Tibial nerve (tissue), 4 donors: ENCODE data around the gene MANSC1. TPM values are rescaled to one million over a fixed set of nuclear protein-coding genes. Genes with fewer than 3 reads are reported as not detected.

Experiments used
- DNase-seq, 2 donors: peaks; one replicate each; pipeline ENCODE4 v3.0.0-alpha.2; 2019; ENCODE audit warnings: low spot score in 2 of 2
- H3K27ac ChIP-seq, 4 donors: fragments of 200-600 bp; sonication (generic) in 3 of 4; one replicate each; pipeline ENCODE4 v1.5.1; 2017 to 2019; ENCODE audit warnings: mild to moderate bottlenecking in 1 of 4
- H3K27me3 ChIP-seq, 2 donors: fragments of 200-600 bp; sonication (generic) in 1 of 2; one replicate each; pipeline versions ENCODE4 v1.5.1 to v1.6.0; 2017 to 2019
- H3K36me3 ChIP-seq, 3 donors: fragments of 200-600 bp; sonication (generic); one replicate each; pipeline ENCODE4 v1.5.1; 2018 to 2019
- H3K4me1 ChIP-seq, 4 donors: fragments of 200-600 bp; sonication (generic) in 3 of 4; one replicate each; pipeline ENCODE4 v1.5.1; 2017 to 2019
- H3K4me3 ChIP-seq, 4 donors: fragments of 200-600 bp; sonication (generic) in 3 of 4; one replicate each; pipeline ENCODE4 v1.5.1; 2017 to 2019; ENCODE audit warnings: mild to moderate bottlenecking in 1 of 4, moderate library complexity in 1 of 4
- H3K9me3 ChIP-seq, 4 donors: fragments of 200-600 bp; sonication (generic) in 3 of 4; one replicate each; pipeline ENCODE4 v1.5.1; 2017 to 2019
- EP300 ChIP-seq, 2 donors: sonication (generic); formaldehyde crosslinking; IDR thresholded peaks; one replicate each; pipeline ENCODE4 v1.6.1; 2017; ENCODE audit warnings: antibody characterized with exemption in 2 of 2, mild to moderate bottlenecking in 1 of 2
- POLR2A ChIP-seq, 2 donors: fragments of 450-650 bp; IDR thresholded peaks; one replicate each; pipeline ENCODE4 v1.6.1; 2017; ENCODE audit warnings: antibody characterized with exemption in 2 of 2, mild to moderate bottlenecking in 2 of 2, moderate library complexity in 2 of 2
- WGBS, 2 donors: methylation state at CpG; one replicate each; pipeline ENCODE4 v1.1.5; 2018; 5-methylcytosine and 5-hydroxymethylcytosine counted together
- total RNA-seq, 4 donors: library from RNA; depleted of rRNA; stranded (reverse); fragments of >200 nt; gene quantifications; one replicate each; pipeline ENCODE4 v1.1.0, GENCODE V29; 2016
- TF ChIP-seq, protein P1 (sequence below), 5 experiments: fragments of 200-600 bp in 3 of 5; fragments of 450-650 bp in 2 of 5; sonication (generic) in 3 of 5; IDR thresholded peaks; one replicate each; pipeline ENCODE4 v1.5.1; 2016 to 2019; ENCODE audit warnings: antibody characterized with exemption in 5 of 5, mild to moderate bottlenecking in 3 of 5, moderate library complexity in 2 of 5

The MANSC1 gene
- total RNA-seq, 4 donors from 2014 or later: 7.9 to 11.6 (median 9.6) TPM

DNA sequence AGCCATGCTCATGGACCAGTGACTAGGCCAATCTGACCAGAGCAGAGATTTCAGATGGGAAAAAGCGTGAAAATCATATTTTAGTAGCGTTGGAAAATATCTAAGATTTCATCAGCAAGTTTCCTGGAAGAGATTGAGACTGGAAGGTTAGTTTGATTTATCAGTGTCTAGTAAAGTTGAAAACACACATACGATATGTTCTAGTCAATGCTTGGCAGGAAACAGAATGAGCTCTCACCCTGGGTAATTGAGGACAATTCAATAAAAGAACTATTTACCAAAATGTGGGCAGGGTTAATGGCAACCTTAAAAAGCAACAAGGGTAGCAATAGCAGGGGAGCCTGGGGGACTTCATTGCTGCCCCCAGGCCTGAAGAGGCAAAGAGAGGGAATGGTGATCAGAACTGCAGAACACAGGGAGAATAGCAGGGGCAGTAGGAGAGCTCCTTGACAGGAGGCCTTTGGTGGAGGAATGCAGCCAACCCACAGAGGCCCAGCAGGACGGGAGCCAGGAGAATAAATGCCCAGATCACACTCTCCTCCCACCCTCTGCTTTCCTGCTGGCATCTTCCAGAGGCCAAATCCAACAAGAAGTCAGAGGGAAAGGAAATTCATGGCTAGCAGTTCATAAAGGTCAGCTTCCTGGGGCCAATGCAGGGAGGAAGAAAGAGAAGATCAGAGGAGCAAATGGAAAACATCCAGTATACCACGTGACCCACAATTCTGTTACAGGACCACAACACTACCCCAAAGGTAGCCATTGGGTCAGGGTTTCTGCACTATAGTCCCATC lies 55.6 kb downstream of the MANSC1 start:
- H3K27me3 ChIP-seq: no peaks in the 10 kb centered on the region
- WGBS, 2 donors: 55 to 56% methylated on average over 5 of the region's 5 CpGs
- H3K36me3 ChIP-seq: no peaks in the 10 kb centered on the region
- H3K4me1 ChIP-seq: peaks cover 0 to 12% (median 2%) of the 10 kb centered on the region in 4 donors
- no peaks in the 10 kb centered on the region for H3K9me3 ChIP-seq
- TF ChIP-seq POLR2A (IDR thresholded peaks at IDR 0.05): no peak
- TF ChIP-seq EP300 (IDR thresholded peaks at IDR 0.05): no peak
- TF ChIP-seq, protein P1, sequence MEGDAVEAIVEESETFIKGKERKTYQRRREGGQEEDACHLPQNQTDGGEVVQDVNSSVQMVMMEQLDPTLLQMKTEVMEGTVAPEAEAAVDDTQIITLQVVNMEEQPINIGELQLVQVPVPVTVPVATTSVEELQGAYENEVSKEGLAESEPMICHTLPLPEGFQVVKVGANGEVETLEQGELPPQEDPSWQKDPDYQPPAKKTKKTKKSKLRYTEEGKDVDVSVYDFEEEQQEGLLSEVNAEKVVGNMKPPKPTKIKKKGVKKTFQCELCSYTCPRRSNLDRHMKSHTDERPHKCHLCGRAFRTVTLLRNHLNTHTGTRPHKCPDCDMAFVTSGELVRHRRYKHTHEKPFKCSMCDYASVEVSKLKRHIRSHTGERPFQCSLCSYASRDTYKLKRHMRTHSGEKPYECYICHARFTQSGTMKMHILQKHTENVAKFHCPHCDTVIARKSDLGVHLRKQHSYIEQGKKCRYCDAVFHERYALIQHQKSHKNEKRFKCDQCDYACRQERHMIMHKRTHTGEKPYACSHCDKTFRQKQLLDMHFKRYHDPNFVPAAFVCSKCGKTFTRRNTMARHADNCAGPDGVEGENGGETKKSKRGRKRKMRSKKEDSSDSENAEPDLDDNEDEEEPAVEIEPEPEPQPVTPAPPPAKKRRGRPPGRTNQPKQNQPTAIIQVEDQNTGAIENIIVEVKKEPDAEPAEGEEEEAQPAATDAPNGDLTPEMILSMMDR (IDR thresholded peaks at IDR 0.05): no peak
- peak overlapping the region in 1 of 4 donors; percentile 16 for H3K27ac ChIP-seq
- no peak for DNase-seq
- no peak overlapping the region for H3K4me3 ChIP-seq

GRCh38 chr12:12290206-12290605 lies 59.8 kb downstream of the MANSC1 start:
- no peak for DNase-seq
- H3K27ac ChIP-seq: no peak overlapping the region
- H3K4me3 ChIP-seq: no peak overlapping the region
- no peaks in the 10 kb centered on the region for H3K9me3 ChIP-seq
- 70% methylated on average over 1 of the region's 1 CpG for WGBS, 2 donors
- H3K36me3 ChIP-seq: no peaks in the 10 kb centered on the region
- peaks cover 0 to 12% (median 2%) of the 10 kb centered on the region in 4 donors for H3K4me1 ChIP-seq
- H3K27me3 ChIP-seq: no peaks in the 10 kb centered on the region
- TF ChIP-seq POLR2A (IDR thresholded peaks at IDR 0.05): no peak
- TF ChIP-seq, protein P1 (IDR thresholded peaks at IDR 0.05): no peak

DNA sequence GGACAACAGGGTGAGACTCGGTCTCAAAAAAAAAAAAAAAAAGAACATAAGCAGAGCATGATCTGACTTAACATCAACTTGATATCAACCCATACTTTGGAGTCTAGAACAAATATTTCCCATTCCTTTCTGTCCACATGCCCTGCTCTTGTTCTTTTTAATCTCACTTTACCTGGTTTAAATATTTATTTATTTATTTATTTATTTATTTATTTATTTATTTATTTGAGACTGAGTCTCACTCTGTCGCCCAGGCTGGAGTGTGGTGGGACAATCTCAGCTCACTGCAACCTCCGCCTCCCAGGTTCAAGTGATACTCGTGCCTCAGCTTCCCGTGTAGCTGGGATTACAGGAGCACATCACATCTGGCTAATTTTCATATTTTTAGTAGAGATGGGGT lies 63.6 kb downstream of the MANSC1 start:
- Histone ChIP-seq H3K4me3 (no peak overlapping the region), H3K27ac (no peak overlapping the region), H3K9me3 (no peaks in the 10 kb centered on the region), H3K4me1 (peaks cover 0 to 23% (median 7%) of the 10 kb centered on the region in 4 donors), H3K27me3 (no peaks in the 10 kb centered on the region), H3K36me3 (no peaks in the 10 kb centered on the region)
- TF ChIP-seq EP300 (IDR thresholded peaks at IDR 0.05) (no peak), POLR2A (IDR thresholded peaks at IDR 0.05) (no peak)
- TF ChIP-seq, protein P1 (IDR thresholded peaks at IDR 0.05): no peak
- WGBS, 2 donors: 92 to 96% methylated on average over 5 of the region's 5 CpGs
- DNase-seq: no peak

- TF ChIP-seq, protein P1 (IDR thresholded peaks at IDR 0.05): no peak
- TF ChIP-seq POLR2A (IDR thresholded peaks at IDR 0.05) (no peak), EP300 (IDR thresholded peaks at IDR 0.05) (no peak)
- H3K4me3 ChIP-seq: no peak overlapping the region
- no peaks in the 10 kb centered on the region for H3K36me3 ChIP-seq
- peak overlapping the region in 1 of 4 donors; percentile 30 for H3K27ac ChIP-seq
- H3K27me3 ChIP-seq: no peaks in the 10 kb centered on the region
- DNase-seq: no peak
- H3K9me3 ChIP-seq: no peaks in the 10 kb centered on the region
- 33 to 37% methylated on average over 7 of the region's 7 CpGs for WGBS, 2 donors
- peaks cover 0 to 23% (median 7%) of the 10 kb centered on the region in 4 donors for H3K4me1 ChIP-seq
Measured at GRCh38 chr12:12282761-12283425, 67.1 kb downstream of the MANSC1 start.

DNA sequence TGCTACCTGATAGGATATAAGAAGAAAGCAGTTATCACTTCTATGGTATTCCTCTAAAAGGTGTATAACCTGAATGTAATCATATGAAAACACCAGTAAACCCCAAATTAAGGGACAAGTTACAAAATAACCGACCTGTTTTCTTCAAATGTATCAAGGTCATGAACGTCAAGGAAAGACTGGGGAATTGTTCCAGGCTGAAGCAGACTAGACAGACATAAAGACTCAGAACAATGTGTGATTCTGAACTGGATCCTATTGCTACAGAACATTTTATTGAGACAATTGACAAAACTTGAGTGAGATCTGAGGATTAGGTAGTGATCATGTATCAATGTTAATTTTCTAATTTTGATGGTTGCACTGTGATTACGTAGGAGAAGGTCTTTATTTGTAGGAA lies 67.8 kb downstream of the MANSC1 start:
- no peak for TF ChIP-seq POLR2A (IDR thresholded peaks at IDR 0.05)
- TF ChIP-seq EP300 (IDR thresholded peaks at IDR 0.05): no peak
- TF ChIP-seq, protein P1 (IDR thresholded peaks at IDR 0.05): no peak
- Histone ChIP-seq H3K27ac (no peak overlapping the region), H3K9me3 (peaks cover 0 to 3% (median 0%) of the 10 kb centered on the region in 4 donors), H3K4me1 (peaks cover 0 to 23% (median 7%) of the 10 kb centered on the region in 4 donors), H3K36me3 (no peaks in the 10 kb centered on the region), H3K4me3 (no peak overlapping the region), H3K27me3 (no peaks in the 10 kb centered on the region)
- no peak for DNase-seq
- WGBS, 2 donors: 48 to 50% methylated on average over 3 of the region's 3 CpGs
